Measurements from ENCODE around the gene POFUT2.

- TF ChIP-seq YY1 (IDR thresholded peaks at IDR 0.05; ENCODE audit: insufficient read depth, insufficient read length), result no peak
- no peak for TF ChIP-seq ZNF274 (IDR thresholded peaks at IDR 0.05; ENCODE audit: low read depth, low read length)
Measured at GRCh38 chr21:45320261-45321025, 32.7 kb upstream of the POFUT2 start.
